Measurements from ENCODE around the gene IRF7. TPM values are rescaled to one million over a fixed set of nuclear protein-coding genes. Genes with fewer than 3 reads are reported as not detected.

Gene IRF7
- total RNA-seq, 1 experiment from 2014 or later = 80.8 TPM

DNA sequence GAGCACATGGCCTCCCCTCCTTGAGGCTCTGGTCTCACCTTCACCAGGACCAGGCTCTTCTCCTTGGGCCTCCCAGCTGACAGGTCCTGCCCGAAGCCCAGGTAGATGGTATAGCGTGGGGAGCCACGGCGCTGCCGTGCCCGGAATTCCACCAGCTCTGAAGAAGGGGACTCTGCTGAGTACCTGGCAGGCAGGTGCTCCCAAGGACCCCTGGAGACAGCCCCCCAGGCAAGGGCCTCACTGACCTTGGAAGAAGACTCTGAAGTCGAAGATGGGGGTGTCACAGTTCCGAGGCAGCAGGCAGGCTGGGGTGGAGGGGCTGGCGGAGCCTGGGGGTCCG lies 2.8 kb downstream of the IRF7 start:
- no peak overlapping the region for H3K9ac ChIP-seq (ENCODE audit: low read length)
- no peaks in the 10 kb centered on the region for H3K9me2 ChIP-seq (replicated peaks; ENCODE audit: low read length)
- POLR2A ChIA-PET (ENCODE audit: unreplicated experiment) = no interaction called here
- H3K9me3 ChIP-seq (ENCODE audit: low read length) = no peaks in the 10 kb centered on the region
- no peak overlapping the region for H2AFZ ChIP-seq (ENCODE audit: low read length)
- DNase-seq (no peak), ATAC-seq (no peak)
- no peak overlapping the region for H3K27ac ChIP-seq (ENCODE audit: low read length)
- H3K4me2 ChIP-seq (ENCODE audit: low read length) = no peak overlapping the region
- H3F3A ChIP-seq (ENCODE audit: low read length, unreplicated experiment) = peaks cover 7% of the 10 kb centered on the region
- peaks cover 18% of the 10 kb centered on the region for H4K20me1 ChIP-seq (ENCODE audit: low read length)
- H3K27me3 ChIP-seq (ENCODE audit: low read length) = no peaks in the 10 kb centered on the region
- H3K36me3 ChIP-seq (ENCODE audit: low read depth, low read length) = peaks cover 29% of the 10 kb centered on the region
- BruUV-seq (replicated peaks) = TSS peak; percentile 1
- no peak for TF ChIP-seq EZH2phosphoT487 (IDR thresholded peaks at IDR 0.05; ENCODE audit: borderline replicate concordance, low read length)
- intact Hi-C loops (cut with micrococcal nuclease) = loop anchor here (10.0 kb wide), 1 partner anchor 48 kb away; the partner anchor contains the start of genes LMNTD2 and RASSF7
- H3K79me2 ChIP-seq (ENCODE audit: low read length) = peaks cover 8% of the 10 kb centered on the region; the same call in 1 of the 2 replicates
- CTCF ChIA-PET = no interaction called here
- H3K4me1 ChIP-seq (ENCODE audit: insufficient read depth, low read length) = peaks cover 28% of the 10 kb centered on the region
- H3K4me3 ChIP-seq (ENCODE audit: low read length) = no peak overlapping the region

- Histone ChIP-seq H3K27ac (ENCODE audit: low read length) (no peak overlapping the region), H3K9ac (ENCODE audit: low read length) (no peak overlapping the region), H3K9me2 (replicated peaks; ENCODE audit: low read length) (no peaks in the 10 kb centered on the region), H3K9me3 (ENCODE audit: low read length) (no peaks in the 10 kb centered on the region), H3F3A (ENCODE audit: low read length, unreplicated experiment) (peaks cover 7% of the 10 kb centered on the region), H3K4me1 (ENCODE audit: insufficient read depth, low read length) (peaks cover 28% of the 10 kb centered on the region), H3K4me3 (ENCODE audit: low read length) (no peak overlapping the region), H3K79me2 (ENCODE audit: low read length) (peaks cover 8% of the 10 kb centered on the region; the same call in 1 of the 2 replicates), H2AFZ (ENCODE audit: low read length) (no peak overlapping the region), H3K36me3 (ENCODE audit: low read depth, low read length) (peaks cover 29% of the 10 kb centered on the region), H3K4me2 (ENCODE audit: low read length) (no peak overlapping the region), H4K20me1 (ENCODE audit: low read length) (peaks cover 18% of the 10 kb centered on the region), H3K27me3 (ENCODE audit: low read length) (no peaks in the 10 kb centered on the region)
- intact Hi-C loops (cut with micrococcal nuclease) = loop anchor here (10.0 kb wide), 1 partner anchor 48 kb away; the partner anchor contains the start of genes LMNTD2 and RASSF7
- DNase-seq (peak; percentile 53), ATAC-seq (no peak)
- TF ChIP-seq EZH2phosphoT487 (IDR thresholded peaks at IDR 0.05; ENCODE audit: borderline replicate concordance, low read length) = no peak
- no peak for TF ChIP-seq EZH2 (IDR thresholded peaks at IDR 0.05; ENCODE audit: low read length, unreplicated experiment)
- TF ChIP-seq, protein P1, sequence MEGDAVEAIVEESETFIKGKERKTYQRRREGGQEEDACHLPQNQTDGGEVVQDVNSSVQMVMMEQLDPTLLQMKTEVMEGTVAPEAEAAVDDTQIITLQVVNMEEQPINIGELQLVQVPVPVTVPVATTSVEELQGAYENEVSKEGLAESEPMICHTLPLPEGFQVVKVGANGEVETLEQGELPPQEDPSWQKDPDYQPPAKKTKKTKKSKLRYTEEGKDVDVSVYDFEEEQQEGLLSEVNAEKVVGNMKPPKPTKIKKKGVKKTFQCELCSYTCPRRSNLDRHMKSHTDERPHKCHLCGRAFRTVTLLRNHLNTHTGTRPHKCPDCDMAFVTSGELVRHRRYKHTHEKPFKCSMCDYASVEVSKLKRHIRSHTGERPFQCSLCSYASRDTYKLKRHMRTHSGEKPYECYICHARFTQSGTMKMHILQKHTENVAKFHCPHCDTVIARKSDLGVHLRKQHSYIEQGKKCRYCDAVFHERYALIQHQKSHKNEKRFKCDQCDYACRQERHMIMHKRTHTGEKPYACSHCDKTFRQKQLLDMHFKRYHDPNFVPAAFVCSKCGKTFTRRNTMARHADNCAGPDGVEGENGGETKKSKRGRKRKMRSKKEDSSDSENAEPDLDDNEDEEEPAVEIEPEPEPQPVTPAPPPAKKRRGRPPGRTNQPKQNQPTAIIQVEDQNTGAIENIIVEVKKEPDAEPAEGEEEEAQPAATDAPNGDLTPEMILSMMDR (conservative IDR thresholded peaks at IDR 0.05; ENCODE audit: low read depth, low read length) = peak; percentile 47
- POLR2A ChIA-PET (ENCODE audit: unreplicated experiment) = no interaction called here
- CTCF ChIA-PET = no interaction called here
- BruUV-seq (replicated peaks) = no TSS peak
These were observed 3.4 kb downstream of the IRF7 start for GRCh38 chr11:612201-612960.

- DNase-seq = no peak
- no peak for ATAC-seq
- intact Hi-C loops (cut with micrococcal nuclease) = loop anchor here (10.0 kb wide), 1 partner anchor 46 kb away; the partner anchor contains the start of genes LMNTD2 and RASSF7
- ChIA-PET CTCF (no interaction called here), POLR2A (ENCODE audit: unreplicated experiment) (no interaction called here)
- no peak overlapping the region for H3K4me3 ChIP-seq (ENCODE audit: low read length)
- no peaks in the 10 kb centered on the region for H3K9me3 ChIP-seq (ENCODE audit: low read length)
- no peaks in the 10 kb centered on the region for H3K27me3 ChIP-seq (ENCODE audit: low read length)
- H3F3A ChIP-seq (ENCODE audit: low read length, unreplicated experiment) = peaks cover 7% of the 10 kb centered on the region
- H3K4me1 ChIP-seq (ENCODE audit: insufficient read depth, low read length) = peaks cover 26% of the 10 kb centered on the region
- no peak overlapping the region for H2AFZ ChIP-seq (ENCODE audit: low read length)
- H3K27ac ChIP-seq (ENCODE audit: low read length) = no peak overlapping the region
- H3K79me2 ChIP-seq (ENCODE audit: low read length) = peaks cover 8% of the 10 kb centered on the region; the same call in 1 of the 2 replicates
- peaks cover 18% of the 10 kb centered on the region for H4K20me1 ChIP-seq (ENCODE audit: low read length)
- no peak overlapping the region for H3K9ac ChIP-seq (ENCODE audit: low read length)
- H3K9me2 ChIP-seq (replicated peaks; ENCODE audit: low read length) = no peaks in the 10 kb centered on the region
- no peak for TF ChIP-seq EZH2 (IDR thresholded peaks at IDR 0.05; ENCODE audit: low read length, unreplicated experiment)
- TF ChIP-seq, protein P1 (conservative IDR thresholded peaks at IDR 0.05; ENCODE audit: low read depth, low read length) = no peak
- no peak for TF ChIP-seq EZH2phosphoT487 (IDR thresholded peaks at IDR 0.05; ENCODE audit: borderline replicate concordance, low read length)
- no peak overlapping the region for H3K4me2 ChIP-seq (ENCODE audit: low read length)
- no TSS peak for BruUV-seq (replicated peaks)
- peaks cover 37% of the 10 kb centered on the region for H3K36me3 ChIP-seq (ENCODE audit: low read depth, low read length)
These were observed 4.5 kb downstream of the IRF7 start for GRCh38 chr11:611001-611996.
